Transverse colon (tissue), 4 donors: Measurements from ENCODE around the gene PIEZO1.

Source experiments
- POLR2AphosphoS5 ChIP-seq, 3 donors: sonication (generic); formaldehyde crosslinking; IDR thresholded peaks; one replicate each; pipeline ENCODE4 v1.6.1; 2016; ENCODE audit warnings: antibody characterized with exemption in 3 of 3
- TF ChIP-seq, protein P1 (sequence below), 5 experiments: fragments of 200-600 bp in 3 of 5; fragments of 450-650 bp in 2 of 5; sonication (generic) in 3 of 5; IDR thresholded peaks; 1 replicate in 2 of 5; 2 replicates in 3 of 5; pipeline ENCODE4 v1.5.1; 2016 to 2017; ENCODE audit warnings: antibody characterized with exemption in 5 of 5, inconsistent platforms in 3 of 5, mild to moderate bottlenecking in 2 of 5, moderate library complexity in 1 of 5

DNA sequence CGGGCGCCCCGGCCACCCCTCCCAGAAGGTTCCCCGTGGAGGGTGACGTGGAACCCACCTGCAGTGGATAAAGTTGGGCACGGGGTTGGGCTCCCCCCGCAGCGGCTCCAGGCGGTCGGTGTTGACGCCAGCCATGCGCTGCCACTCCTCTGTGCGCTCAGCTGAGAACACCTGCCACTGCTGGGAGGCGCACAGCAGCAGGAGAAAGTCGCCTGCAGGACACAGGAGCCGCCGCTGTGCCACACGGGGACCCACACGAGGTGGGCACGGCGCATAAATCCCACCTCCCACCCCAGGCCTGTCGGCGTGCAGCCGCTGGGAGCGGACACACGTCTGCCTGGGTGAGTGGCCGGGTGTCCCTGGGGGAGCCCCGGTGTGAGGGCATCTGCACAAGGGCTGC is 58.0 kb downstream of the PIEZO1 start:
- TF ChIP-seq, protein P1, sequence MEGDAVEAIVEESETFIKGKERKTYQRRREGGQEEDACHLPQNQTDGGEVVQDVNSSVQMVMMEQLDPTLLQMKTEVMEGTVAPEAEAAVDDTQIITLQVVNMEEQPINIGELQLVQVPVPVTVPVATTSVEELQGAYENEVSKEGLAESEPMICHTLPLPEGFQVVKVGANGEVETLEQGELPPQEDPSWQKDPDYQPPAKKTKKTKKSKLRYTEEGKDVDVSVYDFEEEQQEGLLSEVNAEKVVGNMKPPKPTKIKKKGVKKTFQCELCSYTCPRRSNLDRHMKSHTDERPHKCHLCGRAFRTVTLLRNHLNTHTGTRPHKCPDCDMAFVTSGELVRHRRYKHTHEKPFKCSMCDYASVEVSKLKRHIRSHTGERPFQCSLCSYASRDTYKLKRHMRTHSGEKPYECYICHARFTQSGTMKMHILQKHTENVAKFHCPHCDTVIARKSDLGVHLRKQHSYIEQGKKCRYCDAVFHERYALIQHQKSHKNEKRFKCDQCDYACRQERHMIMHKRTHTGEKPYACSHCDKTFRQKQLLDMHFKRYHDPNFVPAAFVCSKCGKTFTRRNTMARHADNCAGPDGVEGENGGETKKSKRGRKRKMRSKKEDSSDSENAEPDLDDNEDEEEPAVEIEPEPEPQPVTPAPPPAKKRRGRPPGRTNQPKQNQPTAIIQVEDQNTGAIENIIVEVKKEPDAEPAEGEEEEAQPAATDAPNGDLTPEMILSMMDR (IDR thresholded peaks at IDR 0.05), result no peak
- TF ChIP-seq POLR2AphosphoS5 (IDR thresholded peaks at IDR 0.05), result no peak
